GM18519 (cell line): ENCODE measurements around the gene TYRO3.
"Not testable (repeated sequence)": the region's sequence is repeated elsewhere in the genome, so short reads cannot be mapped to it uniquely, and the experiment has no call there.

ENCODE experiments used
- ATAC-seq: cut with Tn5 transposase; IDR thresholded peaks from one replicate; pipeline ENCODE4 v1.9.1; 2021; ENCODE audit warnings: mild to moderate bottlenecking, moderate library complexity; ENCODE audit not compliant: unreplicated experiment, low FRiP score

TYRO3 gene

GRCh38 chr15:41571948-41572347 lies 12.9 kb downstream of the TYRO3 start:
- ATAC-seq = no peak

GRCh38 chr15:41572866-41573265 lies 13.9 kb downstream of the TYRO3 start:
- no peak for ATAC-seq

- no peak for ATAC-seq
Measured at GRCh38 chr15:41573396-41573795, 14.4 kb downstream of the TYRO3 start.

GRCh38 chr15:41574158-41574557 lies 15.1 kb downstream of the TYRO3 start:
- ATAC-seq = no peak

- ATAC-seq = no peak
Measured at GRCh38 chr15:41575282-41575681, 16.3 kb downstream of the TYRO3 start.

- ATAC-seq = no peak
Measured at GRCh38 chr15:41577863-41578735, 19.1 kb downstream of the TYRO3 start.

GRCh38 chr15:41578736-41579383 lies 19.8 kb downstream of the TYRO3 start:
- no peak for ATAC-seq

- no peak for ATAC-seq
Measured at GRCh38 chr15:41581110-41581509, 22.1 kb downstream of the TYRO3 start.

GRCh38 chr15:41583795-41584194 lies 24.8 kb downstream of the TYRO3 start:
- ATAC-seq = no peak

- no peak for ATAC-seq
Measured at GRCh38 chr15:41584636-41585126, 25.7 kb downstream of the TYRO3 start.

- no peak for ATAC-seq
Measured at GRCh38 chr15:41585127-41586047, 26.4 kb downstream of the TYRO3 start.

- not testable (repeated sequence) for ATAC-seq
Measured at GRCh38 chr15:41586531-41587282, 27.7 kb downstream of the TYRO3 start.

GRCh38 chr15:41589018-41589417 lies 30.0 kb downstream of the TYRO3 start:
- not testable (repeated sequence) for ATAC-seq

GRCh38 chr15:41589571-41589970 lies 30.6 kb downstream of the TYRO3 start:
- ATAC-seq = not testable (repeated sequence)

GRCh38 chr15:41591217-41591616 lies 32.2 kb downstream of the TYRO3 start:
- ATAC-seq = not testable (repeated sequence)

GRCh38 chr15:41592718-41593117 lies 33.7 kb downstream of the TYRO3 start:
- ATAC-seq = not testable (repeated sequence)

GRCh38 chr15:41594801-41595746 lies 36.1 kb downstream of the TYRO3 start:
- ATAC-seq = no peak

- no peak for ATAC-seq
Measured at GRCh38 chr15:41596972-41597371, 38.0 kb downstream of the TYRO3 start.

GRCh38 chr15:41597787-41598186 lies 38.8 kb downstream of the TYRO3 start:
- no peak for ATAC-seq
